Right atrium auricular region (tissue), 2 donors: Measurements from ENCODE around the gene CDRT4. TPM values are rescaled to one million over a fixed set of nuclear protein-coding genes. Genes with fewer than 3 reads are reported as not detected.
A peak's percentile ranks its signal among the peaks of the same experiment; 100 is the strongest.

Source experiments
- DNase-seq: peaks from one replicate; pipeline ENCODE4 v3.0.0-alpha.2; 2019; ENCODE audit warnings: low spot score
- H3K27ac ChIP-seq, 2 donors: fragments of 200-600 bp; sonication (generic); 1 replicate in 1 of 2; 2 replicates in 1 of 2; pipeline ENCODE4 v1.5.1; 2016 to 2019
- H3K27me3 ChIP-seq, 2 donors: fragments of 200-600 bp; sonication (generic); one replicate each; pipeline versions ENCODE4 v1.5.1 to v1.6.0; 2017 to 2019
- H3K36me3 ChIP-seq: fragments of 200-600 bp; sonication (generic); one replicate; pipeline ENCODE4 v1.5.1; 2016
- H3K4me1 ChIP-seq, 2 donors: fragments of 200-600 bp; sonication (generic); one replicate each; pipeline versions ENCODE4 v1.5.1 to v1.6.0; 2017 to 2019
- H3K4me3 ChIP-seq, 2 donors: fragments of 200-600 bp; sonication (generic); 1 replicate in 1 of 2; 2 replicates in 1 of 2; pipeline ENCODE4 v1.5.1; 2017 to 2019; ENCODE audit warnings: mild to moderate bottlenecking in 1 of 2, moderate library complexity in 1 of 2
- H3K9me3 ChIP-seq, 2 donors: fragments of 200-600 bp; sonication (generic); one replicate each; pipeline ENCODE4 v1.5.1; 2019
- total RNA-seq, 2 donors: library from RNA; depleted of rRNA; stranded (reverse); fragments of >200 nt; gene quantifications; one replicate each; pipeline ENCODE4 v1.1.0, GENCODE V29; 2016
- TF ChIP-seq, protein P1 (sequence below), 2 donors: fragments of 200-600 bp; sonication (generic); IDR thresholded peaks; one replicate each; pipeline ENCODE4 v1.5.1; 2019; ENCODE audit warnings: antibody characterized with exemption in 2 of 2

CDRT4 gene
- total RNA-seq, 2 donors from 2014 or later: 0.94 TPM; not detected in 1

DNA sequence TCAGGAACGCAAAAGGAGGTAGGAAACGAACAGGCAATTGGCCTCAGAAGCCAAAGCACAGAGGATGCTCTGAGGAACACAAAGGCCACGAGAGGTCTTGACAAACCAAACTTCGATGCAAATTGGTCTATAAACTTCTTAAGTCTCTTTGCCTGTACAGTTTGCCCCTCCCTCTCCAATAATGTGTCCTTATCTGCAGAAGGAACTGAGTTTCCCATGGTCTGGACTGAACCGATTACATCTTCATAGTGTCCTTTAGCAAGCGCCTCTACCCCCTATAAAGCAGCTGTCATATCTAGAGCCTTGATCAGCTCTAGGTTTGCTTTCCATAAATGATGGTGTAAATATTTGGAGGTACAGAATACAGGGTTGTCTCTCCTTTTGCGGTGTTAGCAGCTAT, 3.1 kb upstream of the CDRT4 start:
- no peak overlapping the region for H3K27ac ChIP-seq
- no peak overlapping the region for H3K4me3 ChIP-seq
- no peaks in the 10 kb centered on the region for H3K9me3 ChIP-seq
- no peaks in the 10 kb centered on the region for H3K27me3 ChIP-seq
- DNase-seq: no peak
- TF ChIP-seq, protein P1, sequence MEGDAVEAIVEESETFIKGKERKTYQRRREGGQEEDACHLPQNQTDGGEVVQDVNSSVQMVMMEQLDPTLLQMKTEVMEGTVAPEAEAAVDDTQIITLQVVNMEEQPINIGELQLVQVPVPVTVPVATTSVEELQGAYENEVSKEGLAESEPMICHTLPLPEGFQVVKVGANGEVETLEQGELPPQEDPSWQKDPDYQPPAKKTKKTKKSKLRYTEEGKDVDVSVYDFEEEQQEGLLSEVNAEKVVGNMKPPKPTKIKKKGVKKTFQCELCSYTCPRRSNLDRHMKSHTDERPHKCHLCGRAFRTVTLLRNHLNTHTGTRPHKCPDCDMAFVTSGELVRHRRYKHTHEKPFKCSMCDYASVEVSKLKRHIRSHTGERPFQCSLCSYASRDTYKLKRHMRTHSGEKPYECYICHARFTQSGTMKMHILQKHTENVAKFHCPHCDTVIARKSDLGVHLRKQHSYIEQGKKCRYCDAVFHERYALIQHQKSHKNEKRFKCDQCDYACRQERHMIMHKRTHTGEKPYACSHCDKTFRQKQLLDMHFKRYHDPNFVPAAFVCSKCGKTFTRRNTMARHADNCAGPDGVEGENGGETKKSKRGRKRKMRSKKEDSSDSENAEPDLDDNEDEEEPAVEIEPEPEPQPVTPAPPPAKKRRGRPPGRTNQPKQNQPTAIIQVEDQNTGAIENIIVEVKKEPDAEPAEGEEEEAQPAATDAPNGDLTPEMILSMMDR (IDR thresholded peaks at IDR 0.05): no peak
- H3K4me1 ChIP-seq: peaks cover 0 to 16% of the 10 kb centered on the region in 2 donors
- no peaks in the 10 kb centered on the region for H3K36me3 ChIP-seq

DNA sequence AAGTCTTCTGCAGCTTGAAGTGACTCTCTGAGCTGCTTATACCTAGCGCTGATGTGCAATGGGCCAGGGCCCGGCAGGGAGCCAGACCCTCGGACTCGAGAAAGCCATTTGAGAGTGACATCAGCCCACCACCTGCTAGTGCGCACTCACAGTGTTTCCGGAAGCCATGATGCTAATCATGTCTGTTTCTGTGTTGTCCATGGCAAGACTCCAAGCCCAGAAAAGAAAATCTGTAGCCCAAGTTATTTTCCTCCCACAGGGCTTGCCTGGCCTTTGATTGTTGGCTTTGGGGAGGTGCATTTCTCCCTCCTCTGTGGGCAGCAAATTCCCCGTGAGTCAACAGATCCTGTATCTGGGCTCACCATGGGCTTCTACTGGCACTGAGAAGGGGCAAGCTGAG, 1.8 kb upstream of the CDRT4 start:
- Histone ChIP-seq H3K36me3 (no peaks in the 10 kb centered on the region), H3K27ac (no peak overlapping the region), H3K4me3 (no peak overlapping the region), H3K4me1 (peaks cover 0 to 22% of the 10 kb centered on the region in 2 donors), H3K9me3 (no peaks in the 10 kb centered on the region), H3K27me3 (no peaks in the 10 kb centered on the region)
- no peak for DNase-seq
- TF ChIP-seq, protein P1 (IDR thresholded peaks at IDR 0.05): no peak

DNA sequence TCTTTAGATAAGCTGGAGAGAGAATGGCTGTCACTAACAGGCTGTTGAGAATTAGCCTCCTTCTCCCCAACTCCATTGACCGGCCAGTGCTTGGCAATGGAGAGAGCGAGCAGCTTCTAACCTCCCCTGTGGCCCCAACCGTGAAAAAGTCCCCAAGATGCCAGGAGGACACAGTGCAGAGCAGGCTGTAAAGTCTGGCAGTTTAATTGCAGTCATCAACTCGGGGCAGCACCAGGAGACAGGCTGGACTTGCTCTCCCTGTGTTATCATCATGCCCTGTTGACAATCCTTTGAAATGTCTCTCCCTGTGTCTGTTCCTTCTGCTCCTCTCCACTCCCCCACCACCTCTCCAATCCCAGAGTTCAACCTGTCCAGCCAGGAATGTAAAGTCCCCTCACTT, 705 bp upstream of the CDRT4 start:
- peak overlapping the region in 1 of 2 donors; percentile 12 for H3K27ac ChIP-seq
- H3K27me3 ChIP-seq: no peaks in the 10 kb centered on the region
- H3K36me3 ChIP-seq: no peaks in the 10 kb centered on the region
- peaks cover 0 to 33% of the 10 kb centered on the region in 2 donors for H3K4me1 ChIP-seq
- H3K9me3 ChIP-seq: no peaks in the 10 kb centered on the region
- DNase-seq: no peak
- TF ChIP-seq, protein P1 (IDR thresholded peaks at IDR 0.05): no peak
- H3K4me3 ChIP-seq: no peak overlapping the region

DNA sequence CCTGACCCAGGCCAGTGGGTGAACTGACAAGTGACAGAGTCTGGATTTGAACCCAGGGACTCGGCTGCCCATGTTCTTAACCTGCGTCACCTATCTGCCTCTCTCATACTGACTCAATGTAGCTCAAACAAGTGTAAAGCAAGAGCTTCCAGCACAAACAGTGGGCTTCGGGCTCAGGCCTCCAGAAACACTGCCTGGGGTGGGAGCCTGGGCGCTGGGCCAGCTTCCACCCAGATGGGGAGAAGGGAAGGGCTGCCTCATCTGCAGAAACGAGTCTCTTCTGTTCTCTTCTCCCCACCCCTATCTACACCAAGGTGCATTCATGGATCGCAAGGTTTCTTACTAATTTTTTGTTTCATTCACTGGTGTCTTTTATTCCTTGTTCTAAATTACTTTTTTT, 1.3 kb downstream of the CDRT4 start:
- Histone ChIP-seq H3K27ac (no peak overlapping the region), H3K27me3 (no peaks in the 10 kb centered on the region)

DNA sequence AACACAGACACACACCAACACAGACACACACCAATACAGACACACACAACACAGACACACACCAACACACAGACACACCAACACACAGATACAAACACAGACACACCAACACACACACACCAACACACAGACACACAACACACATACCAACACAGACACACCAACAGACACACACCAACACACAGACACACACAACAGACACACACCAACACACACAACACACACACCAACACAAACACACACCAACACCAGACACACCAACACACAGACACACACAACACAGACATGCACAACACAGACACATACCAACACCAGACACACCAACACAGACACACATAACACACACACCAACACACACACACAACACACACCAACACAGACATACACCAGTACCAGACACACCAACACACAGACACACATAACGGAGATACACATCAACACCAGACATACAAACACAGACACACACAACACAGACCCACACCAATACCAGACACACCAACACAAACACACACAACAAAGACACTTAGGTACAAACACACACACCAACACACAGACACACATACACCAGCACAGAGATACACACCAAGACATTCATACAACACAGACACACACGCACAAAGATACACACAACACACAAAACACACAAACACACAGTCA, 2.2 kb downstream of the CDRT4 start:
- Histone ChIP-seq H3K27ac (no peak overlapping the region), H3K27me3 (no peaks in the 10 kb centered on the region), H3K9me3 (no peaks in the 10 kb centered on the region), H3K4me3 (no peak overlapping the region), H3K36me3 (no peaks in the 10 kb centered on the region), H3K4me1 (peaks cover 0 to 40% of the 10 kb centered on the region in 2 donors)
- DNase-seq: no peak
- TF ChIP-seq, protein P1 (IDR thresholded peaks at IDR 0.05): no peak

More for the DNA sequence above, 1.3 kb downstream of the CDRT4 start:
- Histone ChIP-seq H3K9me3 (no peaks in the 10 kb centered on the region), H3K4me3 (no peak overlapping the region), H3K4me1 (peaks cover 0 to 40% of the 10 kb centered on the region in 2 donors), H3K36me3 (no peaks in the 10 kb centered on the region)
- TF ChIP-seq, protein P1 (IDR thresholded peaks at IDR 0.05): no peak
- no peak for DNase-seq
